Right lobe of liver (tissue), 4 donors: Measurements from ENCODE around the gene PPP2R5D.

Experiments used
- POLR2A ChIP-seq: fragments of 450-650 bp; IDR thresholded peaks from one replicate; pipeline ENCODE4 v1.6.1; 2017; ENCODE audit warnings: antibody characterized with exemption, mild to moderate bottlenecking
- TF ChIP-seq, protein P1 (sequence below), 4 donors: fragments of 200-600 bp in 3 of 4; fragments of 450-650 bp in 1 of 4; IDR thresholded peaks; one replicate each; pipeline versions ENCODE4 v1.5.1 to v1.8.0; 2016 to 2022; ENCODE audit warnings: antibody characterized with exemption in 4 of 4, mild to moderate bottlenecking in 2 of 4
- donor health status: DM: no; HTN: no; CAD: no.
- donor health status: DM: no; HTN: no; CAD: no.
- donor health status: DM: no; HTN: yes; CAD: no.

DNA sequence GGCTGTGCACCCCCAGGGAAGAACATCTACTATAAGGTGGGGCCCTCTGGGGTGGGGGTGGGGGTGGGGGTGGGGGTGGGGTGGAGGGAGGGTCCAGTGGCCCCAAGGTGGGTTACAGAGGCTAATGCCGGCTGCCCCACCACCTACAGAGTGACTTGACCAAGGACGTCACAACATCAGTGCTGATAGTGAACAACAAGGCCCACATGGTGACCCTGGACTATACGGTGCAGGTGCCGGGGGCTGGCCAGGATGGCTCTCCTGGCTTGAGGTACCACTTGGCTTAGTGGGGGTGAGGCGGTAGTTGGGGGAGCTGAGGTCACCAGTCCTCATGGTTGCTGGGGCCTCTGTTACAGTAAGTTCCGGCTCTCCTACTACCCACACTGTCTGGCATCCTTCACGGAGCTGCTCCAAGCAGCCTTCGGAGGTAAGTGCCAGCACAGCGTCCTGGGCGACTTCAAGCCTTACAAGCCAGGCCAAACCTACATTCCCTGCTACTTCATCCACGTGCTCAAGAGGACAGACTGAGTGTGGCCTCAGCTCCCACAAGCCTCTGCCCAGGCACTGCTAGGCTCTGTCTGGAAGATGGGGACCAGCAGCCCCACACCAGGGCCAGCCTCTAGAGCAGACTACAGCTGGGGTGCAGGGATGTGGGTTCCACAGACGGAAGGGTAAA is 21.1 kb upstream of the PPP2R5D start:
- TF ChIP-seq POLR2A: no peak
- TF ChIP-seq, protein P1, sequence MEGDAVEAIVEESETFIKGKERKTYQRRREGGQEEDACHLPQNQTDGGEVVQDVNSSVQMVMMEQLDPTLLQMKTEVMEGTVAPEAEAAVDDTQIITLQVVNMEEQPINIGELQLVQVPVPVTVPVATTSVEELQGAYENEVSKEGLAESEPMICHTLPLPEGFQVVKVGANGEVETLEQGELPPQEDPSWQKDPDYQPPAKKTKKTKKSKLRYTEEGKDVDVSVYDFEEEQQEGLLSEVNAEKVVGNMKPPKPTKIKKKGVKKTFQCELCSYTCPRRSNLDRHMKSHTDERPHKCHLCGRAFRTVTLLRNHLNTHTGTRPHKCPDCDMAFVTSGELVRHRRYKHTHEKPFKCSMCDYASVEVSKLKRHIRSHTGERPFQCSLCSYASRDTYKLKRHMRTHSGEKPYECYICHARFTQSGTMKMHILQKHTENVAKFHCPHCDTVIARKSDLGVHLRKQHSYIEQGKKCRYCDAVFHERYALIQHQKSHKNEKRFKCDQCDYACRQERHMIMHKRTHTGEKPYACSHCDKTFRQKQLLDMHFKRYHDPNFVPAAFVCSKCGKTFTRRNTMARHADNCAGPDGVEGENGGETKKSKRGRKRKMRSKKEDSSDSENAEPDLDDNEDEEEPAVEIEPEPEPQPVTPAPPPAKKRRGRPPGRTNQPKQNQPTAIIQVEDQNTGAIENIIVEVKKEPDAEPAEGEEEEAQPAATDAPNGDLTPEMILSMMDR (IDR thresholded peaks at IDR 0.05): no peak
